22Rv1 (cell line): ENCODE measurements around the gene ATAD3A.
"Not testable (repeated sequence)": the region's sequence is repeated elsewhere in the genome, so short reads cannot be mapped to it uniquely, and the experiment has no call there.

Experiments used
- ZFX ChIP-seq: fragments of 450-650 bp; IDR thresholded peaks from 2 replicates; pipeline ENCODE4 v1.6.1; 2017; ENCODE audit warnings: antibody characterized with exemption, borderline replicate concordance
- TF ChIP-seq, protein P1 (sequence below): fragments of 450-650 bp; IDR thresholded peaks from 2 replicates; pipeline ENCODE4 v1.5.1; 2017; ENCODE audit warnings: mild to moderate bottlenecking

DNA sequence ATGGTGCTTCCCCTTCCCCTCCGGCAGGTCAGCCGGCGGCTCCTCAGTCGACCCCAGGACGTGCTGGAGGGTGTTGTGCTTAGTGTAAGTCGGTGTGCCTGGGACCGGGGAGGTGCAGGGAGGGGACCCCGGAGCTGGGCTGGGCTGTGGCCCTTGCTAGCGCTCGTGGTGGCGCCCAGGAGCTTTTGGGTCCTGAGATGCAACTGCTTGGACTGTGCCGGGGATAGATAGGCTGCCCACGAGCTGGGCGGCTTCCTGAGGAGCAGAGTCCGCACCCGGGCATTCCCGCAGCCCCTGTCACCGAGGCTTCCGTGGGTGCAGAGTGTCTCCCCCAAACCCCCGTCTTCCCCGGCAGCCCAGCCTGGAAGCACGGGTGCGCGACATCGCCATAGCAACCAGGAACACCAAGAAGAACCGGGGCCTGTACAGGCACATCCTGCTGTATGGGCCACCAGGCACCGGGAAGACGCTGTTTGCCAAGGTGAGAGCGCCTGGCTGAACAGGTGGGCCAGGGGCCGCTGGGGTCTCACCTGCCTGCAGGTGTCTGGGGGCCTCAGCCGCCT, 26.1 kb upstream of the ATAD3A start:
- TF ChIP-seq, protein P1, sequence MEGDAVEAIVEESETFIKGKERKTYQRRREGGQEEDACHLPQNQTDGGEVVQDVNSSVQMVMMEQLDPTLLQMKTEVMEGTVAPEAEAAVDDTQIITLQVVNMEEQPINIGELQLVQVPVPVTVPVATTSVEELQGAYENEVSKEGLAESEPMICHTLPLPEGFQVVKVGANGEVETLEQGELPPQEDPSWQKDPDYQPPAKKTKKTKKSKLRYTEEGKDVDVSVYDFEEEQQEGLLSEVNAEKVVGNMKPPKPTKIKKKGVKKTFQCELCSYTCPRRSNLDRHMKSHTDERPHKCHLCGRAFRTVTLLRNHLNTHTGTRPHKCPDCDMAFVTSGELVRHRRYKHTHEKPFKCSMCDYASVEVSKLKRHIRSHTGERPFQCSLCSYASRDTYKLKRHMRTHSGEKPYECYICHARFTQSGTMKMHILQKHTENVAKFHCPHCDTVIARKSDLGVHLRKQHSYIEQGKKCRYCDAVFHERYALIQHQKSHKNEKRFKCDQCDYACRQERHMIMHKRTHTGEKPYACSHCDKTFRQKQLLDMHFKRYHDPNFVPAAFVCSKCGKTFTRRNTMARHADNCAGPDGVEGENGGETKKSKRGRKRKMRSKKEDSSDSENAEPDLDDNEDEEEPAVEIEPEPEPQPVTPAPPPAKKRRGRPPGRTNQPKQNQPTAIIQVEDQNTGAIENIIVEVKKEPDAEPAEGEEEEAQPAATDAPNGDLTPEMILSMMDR, result not testable (repeated sequence)
- TF ChIP-seq ZFX, result not testable (repeated sequence)
